ENCODE results near the gene SRBD1.

The SRBD1 gene

GRCh38 chr2:45634223-45634622, 23.2 kb upstream of the SRBD1 start:
- DNase-seq = no peak

GRCh38 chr2:45631955-45632354, 20.9 kb upstream of the SRBD1 start:
- DNase-seq = no peak

- no peak for DNase-seq
These were observed 20.3 kb upstream of the SRBD1 start for GRCh38 chr2:45631319-45631718.

GRCh38 chr2:45629971-45630370, 18.9 kb upstream of the SRBD1 start:
- no peak for DNase-seq

- no peak for DNase-seq
These were observed 16.8 kb upstream of the SRBD1 start for GRCh38 chr2:45627911-45628310.

GRCh38 chr2:45626387-45627221, 15.5 kb upstream of the SRBD1 start:
- no peak for DNase-seq

- DNase-seq = no peak
These were observed 14.8 kb upstream of the SRBD1 start for GRCh38 chr2:45625824-45626223.

GRCh38 chr2:45623098-45623497, 12.0 kb upstream of the SRBD1 start:
- no peak for DNase-seq

GRCh38 chr2:45622336-45623075, 11.4 kb upstream of the SRBD1 start:
- no peak for DNase-seq

GRCh38 chr2:45617496-45617895, 6.4 kb upstream of the SRBD1 start:
- DNase-seq = no peak

GRCh38 chr2:45616658-45617411, 5.8 kb upstream of the SRBD1 start:
- DNase-seq = no peak

GRCh38 chr2:45614871-45615415, 3.9 kb upstream of the SRBD1 start:
- no peak for DNase-seq

GRCh38 chr2:45614330-45614729, 3.3 kb upstream of the SRBD1 start:
- no peak for DNase-seq

- DNase-seq = no peak
These were observed 1.7 kb upstream of the SRBD1 start for GRCh38 chr2:45612731-45613130.

GRCh38 chr2:45612285-45612684, 1.2 kb upstream of the SRBD1 start:
- no peak for DNase-seq

GRCh38 chr2:45610281-45611019, 617 bp downstream of the SRBD1 start:
- no peak for DNase-seq

GRCh38 chr2:45607701-45608100, 3.4 kb downstream of the SRBD1 start:
- DNase-seq = no peak

- no peak for DNase-seq
These were observed 4.3 kb downstream of the SRBD1 start for GRCh38 chr2:45606796-45607195.

- no peak for DNase-seq
These were observed 6.0 kb downstream of the SRBD1 start for GRCh38 chr2:45605116-45605515.

- DNase-seq = no peak
These were observed 8.4 kb downstream of the SRBD1 start for GRCh38 chr2:45602624-45603023.

GRCh38 chr2:45598545-45598944, 12.5 kb downstream of the SRBD1 start:
- no peak for DNase-seq

GRCh38 chr2:45596761-45597160, 14.3 kb downstream of the SRBD1 start:
- DNase-seq = no peak

All from SIG-M5 (cell line).